H1 (cell line): ENCODE data around the gene ERVMER34-1. TPM values are rescaled to one million over a fixed set of nuclear protein-coding genes. Genes with fewer than 3 reads are reported as not detected.

Experiments
- CTCF ChIA-PET: fragments of 300-600 bp; sonication (Branson Sonifier 250); formaldehyde crosslinking; loops from one replicate; lab custom pipeline; 2021; ENCODE audit not compliant: partially characterized antibody; lab: Charles Lee
- POLR2A ChIA-PET: fragments of 300-600 bp; sonication (Branson Sonifier 250); formaldehyde crosslinking; loops from one replicate; lab custom pipeline; 2021; ENCODE audit warnings: inconsistent platforms; ENCODE audit not compliant: partially characterized antibody; lab: Charles Lee
- DNase-seq, 2 experiments: peaks; one replicate each; pipeline versions ENCODE4 v3.0.0 to v3.0.0-alpha.2; 2010 to 2022; ENCODE audit warnings: low spot score in 2 of 2, low read depth in 1 of 2, mixed read lengths in 1 of 2
- FAIRE-seq: peaks from 2 replicates; lab custom pipeline; 2011; peaks lifted over from hg19 to GRCh38; lab: Jason Lieb, UNC
- H2AFZ ChIP-seq: 2 replicates; pipeline ENCODE4 v1.8.1; 2012; ENCODE audit warnings: low read length, inconsistent platforms
- H2AK5ac ChIP-seq: 2 replicates; pipeline ENCODE4 v1.6.1; 2013; ENCODE audit warnings: low read depth, low read length
- H2BK120ac ChIP-seq: replicated peaks from 2 replicates; pipeline ENCODE3; 2013; ENCODE audit warnings: low read depth, low read length, inconsistent platforms
- H2BK12ac ChIP-seq: 2 replicates; pipeline ENCODE4 v1.6.1; 2013; ENCODE audit warnings: low read depth, low read length
- H2BK15ac ChIP-seq: 2 replicates; pipeline ENCODE4 v1.6.1; 2013; ENCODE audit warnings: low read length
- H2BK20ac ChIP-seq: 2 replicates; pipeline ENCODE4 v1.6.1; 2013; ENCODE audit warnings: low read length
- H2BK5ac ChIP-seq: 2 replicates; pipeline ENCODE4 v1.6.1; 2013; ENCODE audit warnings: low read depth, low read length
- H3K14ac ChIP-seq: 2 replicates; pipeline ENCODE4 v1.6.1; 2013; ENCODE audit warnings: inconsistent platforms; ENCODE audit not compliant: insufficient read length
- H3K18ac ChIP-seq: 2 replicates; pipeline ENCODE4 v1.6.1; 2013; ENCODE audit warnings: low read length; ENCODE audit errors: extremely low read depth
- H3K23ac ChIP-seq: 2 replicates; pipeline ENCODE4 v1.6.1; 2013; ENCODE audit warnings: inconsistent platforms; ENCODE audit not compliant: insufficient read length
- H3K23me2 ChIP-seq: 2 replicates; pipeline ENCODE4 v1.6.1; 2013; ENCODE audit warnings: low read depth, low read length
- H3K27ac ChIP-seq: 2 replicates; pipeline ENCODE4 v1.6.1; 2011; ENCODE audit warnings: low read depth, low read length, inconsistent platforms
- H3K27me3 ChIP-seq, 4 experiments: replicated peaks in 1 of 4; 1 replicate in 1 of 4; 2 replicates in 3 of 4; pipeline versions ENCODE4 v1.6.1 to v1.8.1; 2011 to 2013; ENCODE audit warnings: low read length in 3 of 4, mild to moderate bottlenecking in 3 of 4, inconsistent platforms in 2 of 4, mixed read lengths in 2 of 4, moderate library complexity in 1 of 4; ENCODE audit not compliant: control insufficient read depth in 3 of 4, insufficient read depth in 3 of 4; ENCODE audit errors: extremely low read depth in 1 of 4
- H3K36me3 ChIP-seq, 4 experiments: 2 replicates each; pipeline versions ENCODE4 v1.6.1 to v1.8.1; 2011 to 2013; ENCODE audit warnings: mild to moderate bottlenecking in 4 of 4, low read length in 3 of 4, moderate library complexity in 2 of 4, control low read depth in 1 of 4, inconsistent platforms in 1 of 4; ENCODE audit not compliant: insufficient read depth in 4 of 4, control insufficient read depth in 2 of 4
- H3K4ac ChIP-seq: replicated peaks from 2 replicates; pipeline ENCODE3; 2013; ENCODE audit warnings: low read length, low read depth, mixed read lengths, inconsistent platforms; ENCODE audit not compliant: insufficient read length
- H3K4me1 ChIP-seq, 4 experiments: replicated peaks in 1 of 4; 1 replicate in 1 of 4; 2 replicates in 3 of 4; pipeline versions ENCODE4 v1.6.1 to v1.8.1; 2011 to 2013; ENCODE audit warnings: low read length in 3 of 4, inconsistent platforms in 2 of 4, mixed read lengths in 1 of 4; ENCODE audit not compliant: insufficient read depth in 4 of 4, control insufficient read depth in 3 of 4
- H3K4me2 ChIP-seq, 2 experiments: 2 replicates each; pipeline versions ENCODE4 v1.6.1 to v1.8.1; 2011 to 2013; ENCODE audit warnings: low read depth in 2 of 2, low read length in 2 of 2, control low read depth in 1 of 2, inconsistent platforms in 1 of 2, mild to moderate bottlenecking in 1 of 2; ENCODE audit not compliant: insufficient read depth in 1 of 2
- H3K4me3 ChIP-seq, 4 experiments: fragments of 200-600, 300-600 bp in 1 of 4; sonication (generic), shearing (Covaris generic), sonication (Bioruptor Twin) in 1 of 4; 2 replicates each; pipeline versions ENCODE4 v1.5.1 to v1.8.1; 2011 to 2016; ENCODE audit warnings: low read length in 4 of 4, low read depth in 3 of 4, control low read depth in 2 of 4, inconsistent platforms in 2 of 4, mild to moderate bottlenecking in 2 of 4, mixed read lengths in 1 of 4, moderate library complexity in 1 of 4; ENCODE audit not compliant: insufficient read depth in 2 of 4; ENCODE audit errors: extremely low read depth in 1 of 4
- H3K56ac ChIP-seq: replicated peaks from 2 replicates; pipeline ENCODE3; 2013; ENCODE audit warnings: low read depth, mild to moderate bottlenecking, mixed read lengths, low read length, inconsistent platforms; ENCODE audit not compliant: insufficient read length
- H3K79me1 ChIP-seq: 2 replicates; pipeline ENCODE4 v1.6.1; 2013; ENCODE audit warnings: low read depth, low read length, control low read depth
- H3K79me2 ChIP-seq, 2 experiments: 2 replicates each; pipeline versions ENCODE4 v1.6.1 to v1.8.1; 2012 to 2013; ENCODE audit warnings: low read length in 2 of 2, mild to moderate bottlenecking in 2 of 2, inconsistent platforms in 1 of 2; ENCODE audit not compliant: insufficient read depth in 2 of 2, control insufficient read depth in 1 of 2
- H3K9ac ChIP-seq, 4 experiments: replicated peaks in 1 of 4; 1 replicate in 1 of 4; 2 replicates in 3 of 4; pipeline versions ENCODE4 v1.6.1 to v1.8.1; 2011 to 2013; ENCODE audit warnings: low read depth in 3 of 4, low read length in 3 of 4, control low read depth in 2 of 4, mild to moderate bottlenecking in 2 of 4, moderate library complexity in 2 of 4, inconsistent platforms in 1 of 4; ENCODE audit errors: extremely low read depth in 1 of 4
- H3K9me3 ChIP-seq, 2 experiments: 2 replicates each; pipeline versions ENCODE4 v1.6.1 to v1.8.1; 2012 to 2013; ENCODE audit warnings: mild to moderate bottlenecking in 2 of 2, moderate library complexity in 2 of 2, control low read depth in 1 of 2, inconsistent platforms in 1 of 2, low read depth in 1 of 2, low read length in 1 of 2, mixed read lengths in 1 of 2; ENCODE audit not compliant: insufficient read depth in 2 of 2
- H4K20me1 ChIP-seq, 2 experiments: replicated peaks in 1 of 2; 2 replicates each; pipeline versions ENCODE3 to v1.8.1; 2011 to 2013; ENCODE audit warnings: inconsistent platforms in 2 of 2, low read length in 2 of 2, mild to moderate bottlenecking in 1 of 2; ENCODE audit not compliant: insufficient read depth in 2 of 2, control insufficient read depth in 1 of 2
- H4K5ac ChIP-seq: 2 replicates; pipeline ENCODE4 v1.6.1; 2013; ENCODE audit warnings: low read length, low read depth, mixed read lengths, inconsistent platforms; ENCODE audit not compliant: insufficient read length
- H4K8ac ChIP-seq: 2 replicates; pipeline ENCODE4 v1.8.0; 2013; ENCODE audit warnings: mild to moderate bottlenecking, moderate library complexity, low read length, inconsistent platforms; ENCODE audit not compliant: insufficient read depth; ENCODE audit errors: extremely low read depth
- H4K91ac ChIP-seq: replicated peaks from 2 replicates; pipeline ENCODE3; 2013; ENCODE audit warnings: low read length, mixed read lengths, inconsistent platforms; ENCODE audit not compliant: insufficient read length
- CEBPB ChIP-seq: IDR thresholded peaks from 2 replicates; pipeline ENCODE4 v1.6.1; 2012; ENCODE audit warnings: low read depth, low read length
- CTBP2 ChIP-seq: IDR thresholded peaks from 2 replicates; pipeline ENCODE4 v1.7.0; 2011; ENCODE audit warnings: borderline replicate concordance, mild to moderate bottlenecking, moderate library complexity, mixed read lengths, low read length; ENCODE audit not compliant: insufficient read depth, insufficient read length
- GTF2F1 ChIP-seq: IDR thresholded peaks from 2 replicates; pipeline ENCODE4 v1.6.1; 2012; ENCODE audit warnings: low read depth, low read length, improper control_type of control experiment, borderline replicate concordance
- HDAC2 ChIP-seq, 2 experiments: fragments of 300-600 bp in 1 of 2; sonication (generic) in 1 of 2; IDR thresholded peaks; 2 replicates each; pipeline ENCODE4 v1.6.1; 2011 to 2012; ENCODE audit warnings: low read depth in 2 of 2, low read length in 2 of 2, mild to moderate bottlenecking in 2 of 2, moderate library complexity in 2 of 2, borderline replicate concordance in 1 of 2, inconsistent platforms in 1 of 2
- NRF1 ChIP-seq: IDR thresholded peaks from 2 replicates; pipeline ENCODE4 v1.6.1; 2011; ENCODE audit warnings: mild to moderate bottlenecking, low read depth, low read length, improper control_type of control experiment
- POU5F1 ChIP-seq: IDR thresholded peaks from 2 replicates; pipeline ENCODE4 v1.6.1; 2011; ENCODE audit warnings: low read depth, mild to moderate bottlenecking, low read length, moderate library complexity
- RAD21 ChIP-seq, 2 experiments: IDR thresholded peaks in 1 of 2; conservative IDR thresholded peaks in 1 of 2; 2 replicates each; pipeline ENCODE4 v1.6.1; 2011; ENCODE audit warnings: low read depth in 2 of 2, low read length in 2 of 2, improper control_type of control experiment in 1 of 2, inconsistent platforms in 1 of 2, mild to moderate bottlenecking in 1 of 2, moderate library complexity in 1 of 2
- RNF2 ChIP-seq: fragments of 200-900, 300-1000 bp; sonication (generic); IDR thresholded peaks from 2 replicates; pipeline ENCODE4 v1.7.1; 2016; ENCODE audit warnings: borderline replicate concordance, low read depth, mild to moderate bottlenecking, antibody characterized with exemption, low read length; ENCODE audit not compliant: poor library complexity, severe bottlenecking; ENCODE audit errors: missing control alignments
- RXRA ChIP-seq: IDR thresholded peaks from 2 replicates; pipeline ENCODE4 v1.6.1; 2011; ENCODE audit warnings: low read depth, mild to moderate bottlenecking, low read length, moderate library complexity; ENCODE audit not compliant: insufficient read depth
- WGBS, 2 experiments: shearing (Covaris generic) in 1 of 2; methylation state at CpG; one replicate each; pipeline versions ENCODE4 v1.1.6 to v1.1.7; 2013 to 2015; ENCODE audit warnings: low lambda C conversion rate in 2 of 2, mixed read lengths in 2 of 2, inconsistent platforms in 1 of 2, low coverage in 1 of 2, missing lambda C conversion rate in 1 of 2; ENCODE audit not compliant: insufficient replicate concordance in 2 of 2, insufficient coverage in 1 of 2, insufficient read length in 1 of 2; ENCODE audit errors: extremely low coverage in 1 of 2, missing lambda C conversion rate in 1 of 2; 5-methylcytosine and 5-hydroxymethylcytosine counted together
- polyA plus RNA-seq, 7 experiments: library from polyadenylated mRNA; depleted of rRNA in 3 of 7; stranded (reverse) in 5 of 7; unstranded in 2 of 7; fragments of >200 nt in 5 of 7; fragments of 200-250 nt in 2 of 7; gene quantifications; 1 replicate in 5 of 7; 2 replicates in 1 of 7; 4 replicates in 1 of 7; pipeline versions ENCODE4 v1.2.1 to v1.2.3, GENCODE V29; 2011 to 2013; ENCODE audit warnings: missing spikeins in 2 of 7, mixed read lengths in 2 of 7
- total RNA-seq: library from RNA; stranded (reverse); fragmentation: NEBNext Ultra II Directional; extraction: Animal tissue kit (Norgen Biotek cat#: 25700); gene quantifications from 2 replicates; pipeline ENCODE4 v1.2.1, GENCODE V29; 2021

The ERVMER34-1 gene
- total and polyA plus RNA-seq, 2 of the 8 experiments (the other 6 are each of a cell fraction or from before 2014, with no cell fraction given), result 14.2 to 34.3 TPM

DNA sequence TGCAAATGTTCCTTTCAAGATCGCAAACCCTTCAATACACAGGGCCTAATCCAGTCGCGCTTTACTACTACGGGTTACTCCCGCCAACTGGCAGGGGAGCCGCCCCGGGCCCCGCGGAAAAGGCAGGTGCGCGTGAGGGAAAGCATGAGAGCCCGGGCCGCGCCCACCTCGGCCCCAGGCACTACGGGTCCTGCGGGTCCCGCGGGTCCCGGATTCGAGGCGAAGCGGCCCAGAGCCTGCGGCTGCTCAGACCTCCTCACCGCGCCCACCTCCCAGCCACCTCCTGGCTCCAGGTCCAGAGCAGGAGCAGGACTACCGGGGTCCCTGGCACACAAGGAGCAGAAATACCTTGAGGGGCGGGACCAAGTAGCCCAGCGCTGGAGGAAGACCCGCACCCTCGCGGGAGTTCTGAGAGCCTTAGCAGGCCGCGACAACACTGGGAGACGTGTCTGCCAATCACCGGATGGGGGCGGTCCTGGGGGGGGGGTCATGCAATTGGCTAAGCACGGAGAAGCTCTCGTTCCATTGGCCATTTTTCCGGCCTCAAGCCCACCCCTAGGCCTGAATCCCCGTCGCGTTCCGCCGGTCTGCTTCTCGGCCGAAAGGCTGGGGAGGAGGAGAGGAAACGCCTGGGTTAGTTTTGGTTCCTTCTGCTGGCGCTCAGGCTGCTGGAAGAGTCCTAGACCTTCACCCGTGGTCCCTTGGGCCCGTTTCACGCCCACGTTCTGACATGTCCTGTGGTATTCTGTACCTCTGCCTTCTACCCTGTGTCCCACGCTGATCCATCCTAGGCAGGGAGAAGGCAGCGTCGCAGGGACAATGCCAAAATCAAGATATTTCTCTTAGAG, 29.0 kb downstream of the ERVMER34-1 start:
- no peak overlapping the region for H3K4ac ChIP-seq
- no peak overlapping the region for H3K23ac ChIP-seq
- H2BK15ac ChIP-seq, result no peak overlapping the region; the same call in 1 of the 2 replicates
- DNase-seq (peak; percentile 92 to 98), FAIRE-seq (peak; percentile 93)
- H3K23me2 ChIP-seq, result peaks cover 3% of the 10 kb centered on the region; the same call in 1 of the 2 replicates
- H4K91ac ChIP-seq, result peak overlapping the region; percentile 32
- no peaks in the 10 kb centered on the region for H4K20me1 ChIP-seq
- H4K8ac ChIP-seq, result peak overlapping the region; percentile 83; the same call in 1 of the 2 replicates
- H3K79me2 ChIP-seq, result no peaks in the 10 kb centered on the region
- H4K5ac ChIP-seq, result peak overlapping the region; percentile 92
- no peaks in the 10 kb centered on the region for H3K9me3 ChIP-seq
- peak overlapping the region; percentile 38 to 59 (median 52) for H3K4me3 ChIP-seq
- peaks cover 0 to 5% (median 1%) of the 10 kb centered on the region in 4 experiments; a peak in 3 of 7 replicates for H3K4me1 ChIP-seq
- peak overlapping the region; percentile 14 to 88 (median 58) for H3K9ac ChIP-seq
- ChIA-PET POLR2A (interaction anchor here (0.6 to 3.6 kb wide), 53 partner anchors 9 to 298 kb away, joined by 3 to 99 read pairs (median 4); partner anchors contain the start of gene RASL11B), CTCF (interaction anchor here (0.7 to 0.9 kb wide), 3 partner anchors 64 to 260 kb away, joined by 3 read pairs; no protein-coding TSS in a partner anchor)
- H2AK5ac ChIP-seq, result no peak overlapping the region; the same call in 1 of the 2 replicates
- H3K18ac ChIP-seq, result peak overlapping the region; percentile 96
- H3K36me3 ChIP-seq, result peaks cover 5 to 32% (median 10%) of the 10 kb centered on the region in 4 experiments; a peak in 5 of 8 replicates
- WGBS, 2 experiments, result 5% methylated on average over 56 of the region's 56 CpGs; no CpG with 5 or more reads in 1 of the 2 experiments
- peak overlapping the region; percentile 88; the same call in 1 of the 2 replicates for H2BK5ac ChIP-seq
- H3K14ac ChIP-seq, result no peak overlapping the region
- peak overlapping the region; percentile 78 to 83 for H3K4me2 ChIP-seq
- H2BK20ac ChIP-seq, result no peak overlapping the region
- H2BK12ac ChIP-seq, result no peak overlapping the region
- peak overlapping the region; percentile 49; the same call in 1 of the 2 replicates for H3K27ac ChIP-seq
- no peak overlapping the region for H2AFZ ChIP-seq
- peak overlapping the region; percentile 50 for H3K56ac ChIP-seq
- no peaks in the 10 kb centered on the region for H3K79me1 ChIP-seq
- H3K27me3 ChIP-seq, result no peaks in the 10 kb centered on the region
- H2BK120ac ChIP-seq, result no peak overlapping the region
- TF ChIP-seq RNF2, result no peak
- TF ChIP-seq RAD21 (IDR thresholded peaks at IDR 0.05 in 1 of 2, conservative IDR thresholded peaks at IDR 0.05 in 1 of 2; ENCODE audit: low read depth in 2 of 2, low read length in 2 of 2), result peak; percentile 1 to 3; a peak in 2 of 4 replicates
- TF ChIP-seq HDAC2 (IDR thresholded peaks at IDR 0.05; ENCODE audit: borderline replicate concordance in 1 of 2, low read depth in 2 of 2, low read length in 2 of 2), result no peak
- peak; percentile 88 for TF ChIP-seq GTF2F1
- no peak for TF ChIP-seq RXRA
- TF ChIP-seq CEBPB, result no peak
- TF ChIP-seq POU5F1, result no peak
- TF ChIP-seq NRF1, result peak; percentile 11; the same call in 1 of the 2 replicates
- TF ChIP-seq CTBP2, result no peak
